ENCODE results near the gene SPTBN2. TPM values are rescaled to one million over a fixed set of nuclear protein-coding genes. Genes with fewer than 3 reads are reported as not detected.

The SPTBN2 gene
- total RNA-seq, 3 donors from 2014 or later (not counting 1 experiment from before 2014, with no cell fraction given), result 1.1 TPM; not detected in 2

- H3K27me3 Mint-ChIP-seq (ENCODE audit: low read depth in 2 of 2), result peaks cover 0 to 2% of the 10 kb centered on the region in 2 donors
- intact Hi-C loops (cut with micrococcal nuclease), result no loop called here
- no peak for ATAC-seq
Observed at GRCh38 chr11:66704659-66705360, 24.2 kb downstream of the SPTBN2 start.

GRCh38 chr11:66701432-66702240, 27.4 kb downstream of the SPTBN2 start:
- no peak for TF ChIP-seq CTCF (IDR thresholded peaks at IDR 0.05)
- Mint-ChIP-seq H3K27ac (no peak overlapping the region), H3K27me3 (ENCODE audit: low read depth in 2 of 2) (peaks cover 0 to 2% of the 10 kb centered on the region in 2 donors), H3K9me3 (no peaks in the 10 kb centered on the region), H3K4me1 (peaks cover 0 to 5% of the 10 kb centered on the region in 2 donors), H3K4me3 (no peak overlapping the region), H3K36me3 (no peaks in the 10 kb centered on the region)
- Histone ChIP-seq H3K27ac (ENCODE audit: low read length) (no peak overlapping the region), H3K36me3 (ENCODE audit: control insufficient read depth, insufficient read depth, low read length) (no peaks in the 10 kb centered on the region), H3K4me3 (ENCODE audit: low read length) (no peak overlapping the region), H3K9me3 (ENCODE audit: control insufficient read depth, insufficient read depth, low read length) (no peaks in the 10 kb centered on the region), H3K27me3 (ENCODE audit: control insufficient read depth, insufficient read depth, low read length) (no peaks in the 10 kb centered on the region), H3K4me1 (ENCODE audit: control insufficient read depth, insufficient read depth, low read length) (no peaks in the 10 kb centered on the region)
- intact Hi-C loops (cut with micrococcal nuclease), result no loop called here
- DNase-seq (no peak), ATAC-seq (no peak)
- WGBS (ENCODE audit: insufficient coverage), result 77% methylated on average over 8 of the region's 10 CpGs

More at GRCh38 chr11:66704659-66705360, 24.2 kb downstream of the SPTBN2 start:
- Mint-ChIP-seq H3K4me1 (peaks cover 0 to 5% of the 10 kb centered on the region in 2 donors), H3K27ac (no peak overlapping the region), H3K4me3 (no peak overlapping the region), H3K36me3 (no peaks in the 10 kb centered on the region), H3K9me3 (no peaks in the 10 kb centered on the region)
- Histone ChIP-seq H3K36me3 (ENCODE audit: control insufficient read depth, insufficient read depth, low read length) (no peaks in the 10 kb centered on the region), H3K4me3 (ENCODE audit: low read length) (no peak overlapping the region), H3K27ac (ENCODE audit: low read length) (no peak overlapping the region), H3K4me1 (ENCODE audit: control insufficient read depth, insufficient read depth, low read length) (no peaks in the 10 kb centered on the region), H3K9me3 (ENCODE audit: control insufficient read depth, insufficient read depth, low read length) (no peaks in the 10 kb centered on the region), H3K27me3 (ENCODE audit: control insufficient read depth, insufficient read depth, low read length) (no peaks in the 10 kb centered on the region)
- TF ChIP-seq CTCF (IDR thresholded peaks at IDR 0.05), result no peak
- DNase-seq, result no peak
- 94% methylated on average over 46 of the region's 46 CpGs for WGBS (ENCODE audit: insufficient coverage)

GRCh38 chr11:66700742-66701141, 28.3 kb downstream of the SPTBN2 start:
- Mint-ChIP-seq H3K4me1 (peaks cover 0 to 5% of the 10 kb centered on the region in 2 donors), H3K27ac (no peak overlapping the region), H3K9me3 (no peaks in the 10 kb centered on the region), H3K4me3 (no peak overlapping the region), H3K27me3 (ENCODE audit: low read depth in 2 of 2) (no peaks in the 10 kb centered on the region), H3K36me3 (no peaks in the 10 kb centered on the region)
- intact Hi-C loops (cut with micrococcal nuclease), result no loop called here
- Histone ChIP-seq H3K36me3 (ENCODE audit: control insufficient read depth, insufficient read depth, low read length) (no peaks in the 10 kb centered on the region), H3K27ac (ENCODE audit: low read length) (no peak overlapping the region), H3K4me3 (ENCODE audit: low read length) (no peak overlapping the region), H3K9me3 (ENCODE audit: control insufficient read depth, insufficient read depth, low read length) (no peaks in the 10 kb centered on the region), H3K4me1 (ENCODE audit: control insufficient read depth, insufficient read depth, low read length) (no peaks in the 10 kb centered on the region), H3K27me3 (ENCODE audit: control insufficient read depth, insufficient read depth, low read length) (no peaks in the 10 kb centered on the region)
- 96% methylated on average over 27 of the region's 27 CpGs for WGBS (ENCODE audit: insufficient coverage)
- TF ChIP-seq CTCF (IDR thresholded peaks at IDR 0.05), result no peak
- ATAC-seq (no peak), DNase-seq (no peak)
